Endothelial cell of umbilical vein (primary cell): Measurements from ENCODE around the gene MACF1. TPM values are rescaled to one million over a fixed set of nuclear protein-coding genes. Genes with fewer than 3 reads are reported as not detected.

Source experiments
- BruUV-seq: library from RNA; stranded (reverse); fragments of 400-500 nt; replicated peaks from 2 replicates; lab custom pipeline; 2021; lab: Mats Ljungman, UMichigan
- CTCF ChIA-PET: fragments of 300-600, 350-600 bp; sonication (Branson Sonifier 250); formaldehyde crosslinking; loops from one replicate; lab custom pipeline; 2021; ENCODE audit warnings: antibody characterized with exemption, inconsistent platforms; lab: Charles Lee
- POLR2A ChIA-PET: fragments of 300-600, 350-600 bp; sonication (Branson Sonifier 250); formaldehyde crosslinking; loops from one replicate; lab custom pipeline; 2021; ENCODE audit warnings: antibody characterized with exemption, inconsistent platforms; lab: Charles Lee
- DNase-seq: peaks from one replicate; pipeline ENCODE4 v3.0.0-alpha.2; 2011; ENCODE audit warnings: low read depth, low spot score
- FAIRE-seq: peaks from 2 replicates; lab custom pipeline; 2011; peaks lifted over from hg19 to GRCh38; lab: Jason Lieb, UNC
- H2AFZ ChIP-seq: 2 replicates; pipeline ENCODE4 v1.6.0; 2012; ENCODE audit warnings: low read depth, low read length, control low read depth, inconsistent platforms
- H3K27ac ChIP-seq: 2 replicates; pipeline ENCODE4 v1.5.1; 2011; ENCODE audit warnings: low read depth, mild to moderate bottlenecking, control low read depth, low read length, moderate library complexity; ENCODE audit not compliant: insufficient read depth
- H3K27me3 ChIP-seq, 2 experiments: 2 replicates each; pipeline versions ENCODE4 v1.6.0 to v1.6.1; 2011; ENCODE audit warnings: low read length in 2 of 2, mixed read lengths in 1 of 2; ENCODE audit not compliant: control insufficient read depth in 2 of 2, insufficient read depth in 2 of 2
- H3K36me3 ChIP-seq, 2 experiments: 2 replicates in 1 of 2; 3 replicates in 1 of 2; pipeline ENCODE4 v1.5.1; 2011; ENCODE audit warnings: low read length in 2 of 2, mild to moderate bottlenecking in 1 of 2, moderate library complexity in 1 of 2; ENCODE audit not compliant: control insufficient read depth in 2 of 2, insufficient read depth in 2 of 2; ENCODE audit errors: extremely low read depth in 1 of 2
- H3K4me1 ChIP-seq: 3 replicates; pipeline ENCODE4 v1.5.1; 2011; ENCODE audit warnings: mild to moderate bottlenecking, low read length; ENCODE audit not compliant: control insufficient read depth, insufficient read depth; ENCODE audit errors: extremely low read depth
- H3K4me2 ChIP-seq: 2 replicates; pipeline ENCODE4 v1.6.1; 2011; ENCODE audit warnings: low read length, control low read depth, mixed read lengths; ENCODE audit not compliant: insufficient read depth
- H3K4me3 ChIP-seq, 3 experiments: fragments of 200-600 bp in 1 of 3; sonication (generic), shearing (Covaris generic) in 1 of 3; replicated peaks in 1 of 3; 2 replicates each; pipeline ENCODE4 v1.5.1; 2011 to 2016; ENCODE audit warnings: control low read depth in 3 of 3, low read length in 3 of 3, mild to moderate bottlenecking in 2 of 3, inconsistent platforms in 1 of 3, low read depth in 1 of 3, moderate library complexity in 1 of 3; ENCODE audit not compliant: insufficient read depth in 1 of 3
- H3K79me2 ChIP-seq: 2 replicates; pipeline ENCODE4 v1.6.0; 2012; ENCODE audit warnings: low read length, inconsistent platforms; ENCODE audit not compliant: control insufficient read depth, insufficient read depth
- H3K9ac ChIP-seq: replicated peaks from 2 replicates; pipeline ENCODE3; 2011; ENCODE audit warnings: low read length, control low read depth; ENCODE audit not compliant: insufficient read depth; ENCODE audit errors: extremely low read depth
- H3K9me1 ChIP-seq: replicated peaks from 3 replicates; pipeline ENCODE4 v1.6.0; 2011; ENCODE audit warnings: mild to moderate bottlenecking, low read length; ENCODE audit not compliant: control insufficient read depth, insufficient read depth; ENCODE audit errors: extremely low read depth
- H3K9me3 ChIP-seq: replicated peaks from 2 replicates; pipeline ENCODE4 v1.5.1; 2012; ENCODE audit warnings: low read length, inconsistent platforms; ENCODE audit not compliant: control insufficient read depth, insufficient read depth
- H4K20me1 ChIP-seq: replicated peaks from 2 replicates; pipeline ENCODE3; 2011; ENCODE audit warnings: mild to moderate bottlenecking, low read length; ENCODE audit not compliant: control insufficient read depth, insufficient read depth; ENCODE audit errors: extremely low read depth
- EZH2 ChIP-seq: IDR thresholded peaks from 2 replicates; pipeline ENCODE4 v1.6.1; 2012; ENCODE audit warnings: borderline replicate concordance, low read depth, mild to moderate bottlenecking, moderate library complexity, low read length, inconsistent platforms; ENCODE audit not compliant: severe bottlenecking
- FOS ChIP-seq: IDR thresholded peaks from 2 replicates; pipeline ENCODE4 v1.6.1; 2011; ENCODE audit warnings: mild to moderate bottlenecking, low read length, moderate library complexity, borderline replicate concordance; ENCODE audit not compliant: insufficient read depth
- GATA2 ChIP-seq: IDR thresholded peaks from 2 replicates; pipeline ENCODE4 v1.7.0; 2011; ENCODE audit warnings: low read depth, mild to moderate bottlenecking, moderate library complexity, mixed read lengths, low read length; ENCODE audit not compliant: insufficient read length, insufficient read depth
- JUN ChIP-seq: IDR thresholded peaks from 2 replicates; pipeline ENCODE4 v1.6.1; 2011; ENCODE audit warnings: borderline replicate concordance, low read depth; ENCODE audit not compliant: insufficient read length, insufficient read depth
- MYC ChIP-seq: IDR thresholded peaks from one replicate; pipeline ENCODE4 v1.6.1; 2011; ENCODE audit warnings: mild to moderate bottlenecking, low read depth, low read length
- POLR2A ChIP-seq: IDR thresholded peaks from 2 replicates; pipeline ENCODE4 v1.6.1; 2012; ENCODE audit warnings: low read depth, mild to moderate bottlenecking, control low read depth, low read length
- POLR2AphosphoS5 ChIP-seq: IDR thresholded peaks from 2 replicates; pipeline ENCODE4 v1.6.1; 2012; ENCODE audit warnings: low read depth, mild to moderate bottlenecking, control low read depth, low read length, moderate library complexity; ENCODE audit not compliant: insufficient read depth
- dilution Hi-C: fragments of 300-500 bp; cut with MboI; formaldehyde crosslinking; loops from one replicate; pipeline ENCODE4 v1.15.0; 2019; ENCODE audit warnings: low sequenced_read_pairs; ENCODE audit not compliant: extremely low pct_ligation_motif_present
- intact Hi-C: fragments of 100-400 bp; cut with micrococcal nuclease; formaldehyde crosslinking; loops from one replicate; pipeline ENCODE4 v1.10.0; 2022
- polyA plus RNA-seq, 4 experiments: library from polyadenylated mRNA; depleted of rRNA in 3 of 4; stranded (reverse) in 3 of 4; unstranded in 1 of 4; fragments of >200 nt; gene quantifications; 2 replicates each; pipeline versions ENCODE4 v1.2.1 to v1.2.3, GENCODE V29; 2011 to 2012; ENCODE audit warnings: missing spikeins in 1 of 4
- total RNA-seq: library from RNA; stranded (reverse); gene quantifications from 2 replicates; pipeline ENCODE4 v1.2.3, GENCODE V29; 2021
- TF ChIP-seq, protein P1 (sequence below): IDR thresholded peaks from 2 replicates; pipeline ENCODE4 v1.6.1; 2011; ENCODE audit not compliant: insufficient read depth, insufficient read length
- TF ChIP-seq, protein P2 (sequence below), 2 donors: IDR thresholded peaks; 1 replicate in 1 of 2; 2 replicates in 1 of 2; pipeline ENCODE4 v1.5.1; 2011; ENCODE audit warnings: low read length in 2 of 2, mild to moderate bottlenecking in 2 of 2, moderate library complexity in 2 of 2, control low read depth in 1 of 2, inconsistent platforms in 1 of 2, low read depth in 1 of 2; ENCODE audit not compliant: insufficient read depth in 1 of 2; ENCODE audit errors: extremely low read depth in 1 of 2

The MACF1 gene
- total and polyA plus RNA-seq, 2 donors (not counting 3 experiments of a cell fraction or from before 2014, with no cell fraction given) = 122 to 587 TPM

DNA sequence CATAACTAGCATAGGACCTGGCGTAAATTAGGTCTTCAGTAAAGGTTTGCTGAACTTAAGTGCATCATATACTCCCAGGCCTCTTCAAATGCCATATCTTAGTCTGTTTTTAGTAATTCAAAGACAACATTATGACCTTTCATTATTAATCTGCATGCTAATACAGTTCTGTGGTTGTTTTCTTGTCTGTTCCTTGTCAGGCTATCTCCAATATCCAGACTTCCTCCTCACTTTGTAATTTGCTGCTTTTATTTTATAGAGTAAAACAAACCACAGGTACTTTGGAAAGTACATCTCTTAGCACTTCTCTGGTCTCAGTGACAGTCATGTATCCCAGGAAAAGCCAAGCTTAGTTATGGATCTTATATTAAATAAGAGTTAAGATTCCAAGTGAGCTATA is 221.9 kb downstream of the MACF1 start:
- peaks cover 41% of the 10 kb centered on the region for H3K79me2 ChIP-seq
- no peak overlapping the region for H2AFZ ChIP-seq
- BruUV-seq = no TSS peak
- H4K20me1 ChIP-seq = peaks cover 8% of the 10 kb centered on the region
- FAIRE-seq (no peak), DNase-seq (no peak)
- POLR2A ChIA-PET = no interaction called here
- no peak overlapping the region for H3K27ac ChIP-seq
- no peak overlapping the region for H3K9ac ChIP-seq
- CTCF ChIA-PET = interaction anchor here (1.1 to 1.5 kb wide), 2 partner anchors 31 to 64 kb away, joined by 3 read pairs; no protein-coding TSS in a partner anchor
- TF ChIP-seq POLR2A (no peak), GATA2 (no peak)
- dilution Hi-C loops = no loop called here
- H3K9me1 ChIP-seq = no peaks in the 10 kb centered on the region
- no peak overlapping the region for H3K4me2 ChIP-seq
- no peaks in the 10 kb centered on the region for H3K27me3 ChIP-seq
- intact Hi-C loops = no loop called here
- no peak overlapping the region for H3K4me3 ChIP-seq
- peaks cover 1% of the 10 kb centered on the region for H3K4me1 ChIP-seq
- H3K9me3 ChIP-seq = no peaks in the 10 kb centered on the region
- peaks cover 22 to 72% of the 10 kb centered on the region in 2 experiments for H3K36me3 ChIP-seq

DNA sequence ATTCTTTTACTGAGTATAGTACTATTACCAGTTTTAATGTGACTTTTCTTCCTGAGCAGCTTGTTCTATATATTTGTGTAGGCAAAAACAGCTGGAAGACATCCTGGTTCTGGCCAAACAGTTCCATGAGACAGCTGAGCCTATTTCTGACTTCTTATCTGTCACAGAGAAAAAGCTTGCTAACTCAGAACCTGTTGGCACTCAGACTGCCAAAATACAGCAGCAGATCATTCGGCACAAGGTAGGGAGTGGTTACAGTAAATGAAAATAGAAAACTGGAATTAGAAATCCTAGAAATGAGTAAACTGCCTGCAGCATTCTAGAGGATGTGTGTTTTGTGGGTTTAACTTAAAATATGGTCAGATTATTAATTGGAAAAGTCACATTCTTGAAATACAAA is 222.9 kb downstream of the MACF1 start:
- peaks cover 35% of the 10 kb centered on the region for H3K79me2 ChIP-seq
- no peak for DNase-seq
- ChIA-PET POLR2A (no interaction called here), CTCF (interaction anchor here (0.9 to 1.2 kb wide), 2 partner anchors 50 to 329 kb away, joined by 3 read pairs; no protein-coding TSS in a partner anchor)
- no peaks in the 10 kb centered on the region for H3K9me3 ChIP-seq
- intact Hi-C loops = no loop called here
- TF ChIP-seq MYC = no peak
- no peak for TF ChIP-seq POLR2A
- no peak for TF ChIP-seq POLR2AphosphoS5
- TF ChIP-seq, protein P1, sequence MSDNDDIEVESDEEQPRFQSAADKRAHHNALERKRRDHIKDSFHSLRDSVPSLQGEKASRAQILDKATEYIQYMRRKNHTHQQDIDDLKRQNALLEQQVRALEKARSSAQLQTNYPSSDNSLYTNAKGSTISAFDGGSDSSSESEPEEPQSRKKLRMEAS = no peak
- no peak for TF ChIP-seq FOS
- TF ChIP-seq, protein P2, sequence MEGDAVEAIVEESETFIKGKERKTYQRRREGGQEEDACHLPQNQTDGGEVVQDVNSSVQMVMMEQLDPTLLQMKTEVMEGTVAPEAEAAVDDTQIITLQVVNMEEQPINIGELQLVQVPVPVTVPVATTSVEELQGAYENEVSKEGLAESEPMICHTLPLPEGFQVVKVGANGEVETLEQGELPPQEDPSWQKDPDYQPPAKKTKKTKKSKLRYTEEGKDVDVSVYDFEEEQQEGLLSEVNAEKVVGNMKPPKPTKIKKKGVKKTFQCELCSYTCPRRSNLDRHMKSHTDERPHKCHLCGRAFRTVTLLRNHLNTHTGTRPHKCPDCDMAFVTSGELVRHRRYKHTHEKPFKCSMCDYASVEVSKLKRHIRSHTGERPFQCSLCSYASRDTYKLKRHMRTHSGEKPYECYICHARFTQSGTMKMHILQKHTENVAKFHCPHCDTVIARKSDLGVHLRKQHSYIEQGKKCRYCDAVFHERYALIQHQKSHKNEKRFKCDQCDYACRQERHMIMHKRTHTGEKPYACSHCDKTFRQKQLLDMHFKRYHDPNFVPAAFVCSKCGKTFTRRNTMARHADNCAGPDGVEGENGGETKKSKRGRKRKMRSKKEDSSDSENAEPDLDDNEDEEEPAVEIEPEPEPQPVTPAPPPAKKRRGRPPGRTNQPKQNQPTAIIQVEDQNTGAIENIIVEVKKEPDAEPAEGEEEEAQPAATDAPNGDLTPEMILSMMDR (IDR thresholded peaks at IDR 0.05; ENCODE audit: extremely low read depth in 1 of 2, insufficient read depth in 1 of 2, low read depth in 1 of 2, low read length in 2 of 2) = no peak
- no peak for TF ChIP-seq GATA2
- no peak for TF ChIP-seq JUN
- no peak for TF ChIP-seq EZH2
- H3K4me2 ChIP-seq = no peak overlapping the region
- H3K27me3 ChIP-seq = no peaks in the 10 kb centered on the region
- no peak overlapping the region for H3K4me3 ChIP-seq
- no TSS peak for BruUV-seq
- peaks cover 9% of the 10 kb centered on the region for H3K4me1 ChIP-seq
- H3K27ac ChIP-seq = no peak overlapping the region
- H3K36me3 ChIP-seq = peaks cover 23 to 68% of the 10 kb centered on the region in 2 experiments
- FAIRE-seq = no peak
- dilution Hi-C loops = no loop called here
- peaks cover 4% of the 10 kb centered on the region for H4K20me1 ChIP-seq
- H3K9ac ChIP-seq = no peak overlapping the region
- no peaks in the 10 kb centered on the region for H3K9me1 ChIP-seq
- H2AFZ ChIP-seq = no peak overlapping the region
